Glomerular visceral epithelial cell (primary cell): Measurements from ENCODE around the gene SCGB3A1.

Source experiments
- DNase-seq: peaks from one replicate; pipeline ENCODE4 v3.0.0-alpha.2; 2016; ENCODE audit errors: extremely low spot score

Gene SCGB3A1, protein sequence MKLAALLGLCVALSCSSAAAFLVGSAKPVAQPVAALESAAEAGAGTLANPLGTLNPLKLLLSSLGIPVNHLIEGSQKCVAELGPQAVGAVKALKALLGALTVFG

GRCh38 chr5:180591311-180591887, at the start of gene SCGB3A1:
TSS of gene SCGB3A1 (minus strand) at chr5:180591499. CDS start at chr5:180591462, 37 bp downstream.
- DNase-seq: no peak

DNA sequence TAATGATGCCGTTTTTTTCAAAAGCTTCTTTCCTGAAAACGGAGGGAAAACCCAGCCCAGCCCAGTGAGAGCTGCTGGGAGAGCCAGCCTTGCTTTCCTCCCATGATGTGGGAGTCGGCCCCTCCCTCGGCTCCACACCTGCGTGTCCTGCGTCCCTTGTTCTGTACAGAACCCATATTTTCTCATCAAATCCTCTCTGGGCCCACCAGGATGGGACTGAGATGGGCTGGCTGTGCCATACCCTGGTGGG, 49.2 kb upstream of the SCGB3A1 start:
- no peak for DNase-seq

DNA sequence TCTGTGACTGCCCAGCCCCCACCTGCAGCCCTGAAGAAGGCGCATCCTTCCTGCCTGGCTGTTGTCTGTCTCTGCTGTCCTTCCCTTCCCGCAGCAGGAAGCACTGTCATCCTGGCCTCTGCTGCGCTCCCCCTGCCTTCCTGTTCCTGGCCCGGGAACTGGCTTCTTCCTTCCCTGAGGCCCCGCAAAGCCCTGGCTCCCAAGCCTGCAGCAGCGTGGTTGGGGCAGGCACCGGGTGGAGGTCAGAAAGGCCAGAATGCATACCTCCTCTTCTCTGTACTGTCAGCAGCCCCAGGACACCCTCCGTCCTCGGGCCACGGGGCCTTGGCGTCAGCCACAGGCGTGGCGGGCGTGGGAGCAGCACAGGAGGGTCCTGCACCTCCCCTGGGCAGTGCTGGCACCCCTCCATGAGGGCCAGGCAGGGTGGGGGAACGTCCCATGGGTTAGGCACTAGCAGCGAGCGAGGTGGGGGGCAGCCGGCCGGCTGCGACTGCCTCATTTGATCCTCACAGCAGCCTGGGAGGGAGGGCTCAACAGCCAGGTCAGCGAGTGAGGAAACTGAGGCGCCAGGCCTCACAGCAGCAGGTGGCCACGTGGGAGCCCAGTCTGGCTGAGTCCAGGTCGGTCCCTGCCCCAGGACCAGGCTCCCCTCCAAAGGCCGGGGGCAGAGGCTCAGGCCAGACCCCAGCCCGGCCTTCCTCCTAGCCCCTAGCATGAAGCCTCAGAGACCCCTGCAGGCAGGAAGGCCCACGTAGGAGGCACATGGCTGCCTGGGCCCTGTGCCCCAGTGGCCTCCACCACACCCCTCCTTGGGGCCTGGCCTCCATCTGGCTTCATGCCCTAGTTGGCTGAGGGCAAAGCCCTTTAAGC, 48.7 kb upstream of the SCGB3A1 start:
- no peak for DNase-seq

DNA sequence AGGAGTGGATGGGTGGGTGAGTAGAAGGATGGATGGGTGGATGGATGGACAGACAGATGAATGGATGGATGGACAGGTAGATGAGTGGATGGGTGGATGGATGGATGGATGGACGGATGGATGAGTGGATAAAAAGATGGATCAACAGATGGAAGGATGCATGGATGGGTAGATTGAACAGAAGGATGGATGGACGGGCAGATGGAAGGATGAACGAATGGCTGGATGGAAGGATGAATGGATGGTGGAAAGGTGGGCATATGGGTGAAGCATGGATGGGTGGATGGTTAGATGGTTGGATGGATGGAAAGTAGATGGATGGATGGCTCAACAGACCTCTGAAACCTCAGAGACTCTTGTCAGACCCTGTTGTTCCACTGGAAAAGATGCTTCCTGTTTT, 48.0 kb upstream of the SCGB3A1 start:
- no peak for DNase-seq

DNA sequence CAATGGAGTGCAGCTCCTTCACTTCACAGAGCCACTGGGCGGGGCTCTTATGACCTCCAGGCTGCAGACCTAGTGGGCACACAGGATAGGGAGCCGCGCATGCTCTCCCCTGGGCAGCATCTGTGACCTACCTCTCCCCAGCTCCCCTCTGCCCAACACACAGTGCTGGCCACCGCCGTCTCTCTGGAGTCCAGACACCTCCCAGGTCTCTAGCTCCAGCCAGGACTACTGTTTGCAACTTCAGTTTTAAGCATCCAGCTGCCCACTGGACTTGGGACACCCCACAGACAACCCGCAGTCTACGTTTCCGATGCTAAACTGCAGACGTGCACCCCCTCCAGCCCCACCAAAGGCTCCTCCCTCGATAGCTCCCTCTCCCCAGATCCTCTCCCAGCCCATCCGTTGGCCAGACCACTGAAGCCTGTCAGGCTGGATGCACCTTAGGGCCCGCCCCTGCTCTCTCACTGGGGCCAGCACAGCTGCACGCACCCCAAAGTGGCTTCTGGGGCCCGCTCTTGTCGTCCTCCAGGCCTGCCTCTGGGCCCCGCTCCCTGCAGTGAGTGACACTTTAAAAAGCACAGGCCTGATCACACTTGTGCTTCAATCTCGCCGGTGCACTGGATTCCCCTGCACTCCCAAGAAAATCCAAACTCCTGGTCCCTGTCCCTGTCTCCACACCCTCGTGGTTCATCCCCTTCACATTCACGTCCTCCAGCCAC, 46.8 kb upstream of the SCGB3A1 start:
- no peak for DNase-seq

DNA sequence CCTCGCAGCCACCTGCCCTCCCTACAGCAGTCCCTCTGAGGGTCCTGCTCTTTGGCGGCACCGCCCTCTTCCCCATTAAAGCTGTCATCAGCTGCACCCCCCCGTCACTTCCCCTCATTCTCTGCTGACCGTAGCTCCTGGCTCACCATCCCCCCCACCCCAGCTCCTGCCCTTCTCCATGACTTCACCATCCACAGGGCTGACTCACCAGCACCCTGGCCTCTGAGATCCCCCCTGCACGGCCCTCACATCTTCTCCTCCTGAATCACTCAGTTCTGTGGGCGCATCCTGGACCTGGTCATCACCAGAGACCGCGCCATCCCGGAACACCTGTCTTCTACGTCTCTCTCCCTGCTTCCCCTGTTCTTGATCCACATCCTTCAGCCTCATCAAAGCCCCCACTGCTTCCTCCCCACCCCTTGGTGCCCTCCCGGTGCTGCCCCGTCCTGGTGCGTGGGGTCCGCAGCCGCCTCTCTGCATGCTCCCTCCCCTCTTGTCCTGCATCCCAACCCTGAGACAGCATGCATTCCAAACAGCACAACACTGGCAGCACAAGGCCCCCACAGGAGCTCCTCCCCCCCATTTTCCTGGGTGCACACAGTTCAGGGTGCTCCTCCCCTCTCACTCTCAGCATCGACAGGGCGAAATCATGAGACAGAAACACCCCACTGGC, 45.2 kb upstream of the SCGB3A1 start:
- DNase-seq: peak; percentile 94

DNA sequence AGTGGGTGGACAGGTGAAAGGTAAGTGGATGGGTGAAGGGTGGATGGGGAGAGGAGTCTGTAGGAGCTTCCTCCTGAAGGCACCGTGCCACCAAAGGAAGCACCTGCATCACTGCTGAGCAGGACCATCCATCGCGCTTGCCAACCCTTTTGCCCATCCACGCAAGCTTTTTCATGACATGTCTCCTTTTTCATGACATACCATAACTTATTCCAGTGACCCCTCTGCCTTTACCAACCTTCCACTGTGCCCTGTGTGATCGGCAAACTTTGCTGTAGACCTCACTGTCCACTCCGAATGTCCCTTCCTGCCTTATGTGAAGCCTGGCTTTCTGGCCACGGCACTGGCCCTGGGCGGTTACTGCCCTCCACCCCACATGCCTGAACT, 44.7 kb upstream of the SCGB3A1 start:
- no peak for DNase-seq

DNA sequence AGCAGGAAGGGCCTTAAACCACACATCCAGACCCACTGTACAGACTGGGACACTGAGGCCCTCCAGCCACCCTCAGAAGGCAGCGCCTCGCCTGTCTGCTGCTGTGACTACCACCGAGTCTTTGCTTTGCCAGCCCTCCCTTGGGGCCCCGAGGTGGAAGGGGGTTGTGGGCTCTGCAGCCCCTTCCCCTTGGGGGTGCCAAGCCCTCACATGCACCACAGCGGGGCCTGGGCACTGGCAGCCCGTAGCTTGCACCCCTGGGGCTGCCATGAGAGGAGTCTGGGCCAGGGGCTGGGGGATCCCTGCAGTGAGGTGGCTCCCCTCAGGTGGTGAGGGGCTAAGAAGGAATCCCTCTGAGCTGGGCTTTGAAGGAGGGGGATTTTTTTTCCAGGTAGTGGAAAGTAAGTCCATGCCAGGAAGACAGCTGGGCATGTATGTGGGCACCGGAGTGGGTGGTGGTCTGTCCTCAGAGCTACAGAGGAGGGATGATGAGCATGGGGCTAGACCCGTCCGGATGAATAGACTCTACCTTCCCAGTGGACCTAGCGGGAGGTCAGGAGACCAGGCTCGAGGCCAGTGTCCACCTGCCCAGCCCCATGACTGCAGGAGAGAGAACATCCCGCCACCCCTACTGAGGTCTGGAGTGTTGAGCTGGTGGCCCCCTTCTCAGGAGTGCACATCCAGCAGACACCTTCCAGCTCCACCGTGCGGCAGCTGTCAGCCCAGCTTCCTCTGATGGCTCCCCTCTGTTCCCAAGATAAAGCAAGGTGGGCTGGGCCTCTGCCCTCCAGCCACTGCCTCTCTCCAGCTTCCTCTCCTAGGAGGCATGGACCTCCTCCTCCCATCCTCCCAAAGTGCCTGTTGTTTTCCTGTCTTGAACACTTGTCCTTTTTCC, 42.2 kb upstream of the SCGB3A1 start:
- no peak for DNase-seq

GRCh38 chr5:180632768-180633167, 41.5 kb upstream of the SCGB3A1 start:
- DNase-seq: no peak

DNA sequence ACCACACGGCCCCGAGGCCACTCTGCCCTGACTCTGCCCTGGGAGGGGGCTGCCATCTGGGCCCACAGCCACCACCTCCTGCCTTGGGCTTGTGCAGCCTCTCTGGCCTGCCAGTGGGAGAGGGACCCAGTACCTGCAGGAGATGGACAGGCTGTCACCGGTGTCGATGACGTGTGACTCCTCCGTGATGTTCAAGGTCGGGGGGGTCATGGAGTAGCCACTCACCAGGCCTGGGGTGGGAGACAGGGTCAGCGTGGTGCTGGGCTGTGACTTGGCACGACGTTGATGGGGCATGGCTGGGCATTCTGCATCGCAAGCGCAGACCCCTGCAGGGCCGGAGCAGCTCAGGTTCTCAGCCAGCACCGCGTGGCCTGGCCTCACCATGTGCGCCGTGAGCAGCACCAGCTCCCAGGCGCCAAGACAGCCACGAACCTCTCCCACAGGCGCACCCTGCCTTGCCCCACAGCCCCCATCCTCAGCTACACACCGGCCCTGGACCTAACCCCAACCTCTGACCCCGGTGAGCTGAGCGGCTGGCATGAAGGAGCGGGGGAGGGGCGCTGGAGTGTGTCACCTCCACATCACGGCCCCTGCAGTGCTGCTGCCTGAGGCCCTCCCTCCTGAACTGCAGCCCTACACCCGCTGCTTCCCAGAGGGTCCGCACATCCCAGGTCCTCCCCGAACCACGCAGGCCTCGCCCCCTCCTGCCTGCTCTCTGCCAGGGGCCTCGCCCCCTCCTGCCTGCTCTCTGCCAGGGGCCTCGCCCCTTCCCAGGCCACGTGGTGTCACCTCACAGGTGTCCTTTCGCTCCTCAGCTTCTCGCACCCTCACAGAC, 40.5 kb upstream of the SCGB3A1 start:
- no peak for DNase-seq

- DNase-seq: no peak
Measured at GRCh38 chr5:180630426-180630825, 39.1 kb upstream of the SCGB3A1 start.

DNA sequence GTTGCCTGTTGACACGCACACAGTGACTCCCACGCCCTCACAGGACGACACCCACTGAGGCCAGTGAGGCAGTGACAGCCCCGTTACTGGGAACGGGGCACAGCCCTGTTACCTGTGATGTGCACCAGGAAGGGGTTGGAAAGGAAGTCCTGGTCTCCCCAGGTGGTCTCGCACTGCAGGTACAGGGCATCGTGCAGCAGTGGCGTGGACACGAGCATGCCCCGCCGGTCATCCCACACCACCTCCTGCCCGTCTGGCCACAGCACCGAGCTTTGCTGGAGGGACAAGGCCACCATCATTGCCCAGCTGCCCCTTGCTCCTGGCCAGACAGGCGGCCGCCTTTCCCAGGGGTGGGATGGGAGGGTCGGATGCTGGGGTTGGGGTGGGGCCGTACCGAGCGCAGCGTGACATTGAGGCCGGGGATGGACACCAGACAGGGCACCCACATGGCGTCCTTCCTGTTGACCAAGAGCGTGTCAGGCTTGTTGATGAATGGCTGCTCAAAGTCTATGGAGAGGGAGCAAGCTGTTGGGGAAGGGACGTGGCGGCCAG, 38.6 kb upstream of the SCGB3A1 start:
- no peak for DNase-seq

GRCh38 chr5:180628827-180629750, 37.8 kb upstream of the SCGB3A1 start:
- DNase-seq: no peak

GRCh38 chr5:180628211-180628610, 36.9 kb upstream of the SCGB3A1 start:
- DNase-seq: no peak

DNA sequence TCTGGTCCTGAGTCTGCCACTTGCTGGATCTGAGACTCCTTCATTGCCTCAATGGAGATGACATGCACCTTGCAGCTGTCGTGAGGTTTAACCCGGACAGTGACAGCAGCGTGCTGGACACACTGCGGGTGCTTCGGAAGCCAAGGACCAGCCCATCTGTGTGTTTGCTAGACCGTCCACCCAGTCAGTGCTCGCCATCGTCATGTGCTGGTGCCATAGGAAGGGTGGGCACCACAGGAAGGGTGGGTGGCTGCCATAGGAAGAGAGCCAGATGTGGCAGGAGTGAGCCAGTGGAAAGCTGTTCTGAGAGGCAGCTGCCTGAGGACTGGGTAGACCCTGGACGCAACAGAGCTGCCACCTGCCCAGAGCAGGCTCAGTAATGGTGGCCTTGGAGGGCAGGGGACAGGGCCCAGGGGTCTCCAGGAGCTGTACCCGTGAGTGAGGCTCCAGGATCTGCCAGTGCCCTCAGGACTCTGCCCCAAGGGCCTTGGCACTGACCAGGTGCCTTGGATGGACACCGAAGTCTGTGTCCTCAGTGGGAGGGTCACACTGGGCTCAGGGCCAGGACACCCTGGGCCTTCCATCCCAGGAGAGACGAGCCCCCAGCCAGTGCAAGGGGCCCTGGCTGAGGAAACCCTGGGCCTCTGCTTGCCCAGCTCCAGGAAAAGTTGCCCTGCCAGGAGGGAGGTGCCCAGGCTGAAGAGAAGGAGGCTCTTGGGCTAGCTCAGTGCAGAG, 36.3 kb upstream of the SCGB3A1 start:
- DNase-seq: no peak

DNA sequence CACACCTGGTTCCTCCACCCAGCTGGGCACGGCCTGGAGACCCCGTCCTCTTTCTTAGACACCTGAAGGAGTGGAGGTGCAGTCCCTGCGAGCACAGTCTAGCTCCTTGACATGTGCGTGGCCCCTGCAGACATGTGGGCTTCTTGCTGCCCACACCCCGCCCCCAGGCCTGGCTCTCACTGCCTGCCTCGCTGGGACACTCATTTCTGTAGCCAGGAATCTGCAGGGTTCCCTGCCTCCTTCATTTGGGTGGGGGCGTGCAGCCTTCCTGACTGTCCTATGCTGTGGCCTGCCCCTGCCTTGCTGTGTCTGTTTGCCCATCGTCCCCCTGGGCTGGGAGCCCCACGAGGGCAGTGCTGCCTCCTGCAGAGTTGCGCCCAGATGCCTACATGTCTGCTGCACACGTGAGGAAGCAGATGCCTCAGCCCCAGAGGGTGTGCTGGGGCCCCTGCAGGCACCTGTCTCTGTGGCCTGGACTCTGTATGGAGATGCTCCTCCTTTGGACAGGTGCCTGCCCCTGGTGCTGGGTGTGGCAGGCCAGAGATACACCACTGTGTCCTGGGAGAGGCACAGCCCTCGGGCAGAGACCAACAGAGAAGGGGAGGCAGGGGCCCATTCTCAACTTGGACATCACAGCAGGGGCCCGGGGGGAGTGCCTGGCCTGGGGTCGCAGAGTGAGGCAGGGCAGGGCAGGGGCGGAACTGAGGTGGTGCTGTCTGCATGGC, 35.5 kb upstream of the SCGB3A1 start:
- DNase-seq: no peak

DNA sequence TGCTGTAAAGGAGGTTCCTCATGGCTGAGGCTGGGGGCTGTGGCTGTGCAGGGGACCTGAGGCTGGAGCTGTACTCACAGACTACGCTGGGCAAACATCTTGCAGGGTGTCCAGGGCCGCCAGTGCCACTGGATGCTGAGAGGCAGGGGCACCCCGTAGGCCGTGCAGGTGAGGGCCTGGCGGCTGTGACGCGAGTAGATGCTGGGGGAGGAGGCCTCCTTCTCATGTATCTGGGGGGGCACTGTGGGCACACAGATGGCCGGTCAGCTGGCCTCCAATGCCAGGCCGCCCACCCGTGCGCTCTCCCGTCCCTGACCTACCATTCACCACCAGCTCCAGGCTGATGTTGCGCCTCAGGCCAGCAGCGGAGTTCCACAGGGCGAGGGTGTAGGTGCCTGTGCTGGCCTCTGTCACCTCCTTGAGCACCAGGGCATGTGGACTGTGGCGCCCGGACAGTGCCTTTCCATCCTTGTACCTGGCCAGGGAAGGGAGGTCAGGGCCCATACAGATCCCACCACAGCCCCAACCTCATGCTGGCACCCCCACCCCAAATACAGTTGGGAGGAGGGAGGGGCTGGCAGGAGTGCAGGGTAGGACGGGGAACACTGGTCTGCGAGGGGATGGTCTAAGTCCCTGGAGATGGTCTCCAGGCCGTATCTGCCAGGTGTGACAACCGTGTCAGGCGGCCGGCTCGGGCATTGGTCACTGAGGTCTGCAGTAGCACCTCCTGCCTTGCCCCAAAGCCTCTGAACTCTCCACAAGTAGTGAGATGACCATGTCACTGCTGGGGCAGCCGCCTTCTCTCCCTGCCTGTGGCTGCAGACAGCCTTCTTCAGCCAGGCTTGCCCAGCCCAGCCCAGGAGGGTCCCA, 34.7 kb upstream of the SCGB3A1 start:
- no peak for DNase-seq
